ENCODE measurements around the gene CRACDL.

Gene CRACDL

GRCh38 chr2:98793275-98793674 is 142.8 kb downstream of the CRACDL start:
- Histone ChIP-seq H3K27me3 (ENCODE audit: insufficient read depth, poor library complexity, severe bottlenecking) (no peaks in the 10 kb centered on the region), H3K4me3 (replicated peaks; ENCODE audit: insufficient read depth, low read length) (no peak overlapping the region), H3K27ac (replicated peaks) (no peak overlapping the region)
- DNase-seq (ENCODE audit: low read depth in 1 of 2, low spot score in 1 of 2) = no peak
- no peak for TF ChIP-seq SPI1 (IDR thresholded peaks at IDR 0.05; ENCODE audit: borderline replicate concordance, low read depth)
- TF ChIP-seq CTCF (IDR thresholded peaks at IDR 0.05; ENCODE audit: insufficient read depth, low read length) = no peak
- TF ChIP-seq REST (IDR thresholded peaks at IDR 0.05; ENCODE audit: insufficient replicate concordance, low read depth) = no peak
- TF ChIP-seq POLR2AphosphoS5 (IDR thresholded peaks at IDR 0.05; ENCODE audit: low read depth) = no peak
- no peak for TF ChIP-seq GABPA (IDR thresholded peaks at IDR 0.05; ENCODE audit: low read depth)

GRCh38 chr2:98790221-98790620 is 145.8 kb downstream of the CRACDL start:
- H3K4me3 ChIP-seq (replicated peaks; ENCODE audit: insufficient read depth, low read length) = no peak overlapping the region

GRCh38 chr2:98787700-98788099 is 148.3 kb downstream of the CRACDL start:
- H3K27me3 ChIP-seq (ENCODE audit: insufficient read depth, poor library complexity, severe bottlenecking) = no peaks in the 10 kb centered on the region
- no peak overlapping the region for H3K4me3 ChIP-seq (replicated peaks; ENCODE audit: insufficient read depth, low read length)
- no peak for TF ChIP-seq GABPA (IDR thresholded peaks at IDR 0.05; ENCODE audit: low read depth)
- no peak for TF ChIP-seq REST (IDR thresholded peaks at IDR 0.05; ENCODE audit: insufficient replicate concordance, low read depth)
- TF ChIP-seq SPI1 (IDR thresholded peaks at IDR 0.05; ENCODE audit: borderline replicate concordance, low read depth) = no peak
- TF ChIP-seq CTCF (IDR thresholded peaks at IDR 0.05; ENCODE audit: insufficient read depth, low read length) = no peak
- TF ChIP-seq POLR2AphosphoS5 (IDR thresholded peaks at IDR 0.05; ENCODE audit: low read depth) = no peak
- DNase-seq (ENCODE audit: low read depth in 1 of 2, low spot score in 1 of 2) = no peak
- H3K27ac ChIP-seq (replicated peaks) = no peak overlapping the region

More at GRCh38 chr2:98790221-98790620, 145.8 kb downstream of the CRACDL start:
- Histone ChIP-seq H3K27ac (replicated peaks) (no peak overlapping the region), H3K27me3 (ENCODE audit: insufficient read depth, poor library complexity, severe bottlenecking) (no peaks in the 10 kb centered on the region)
- no peak for TF ChIP-seq GABPA (IDR thresholded peaks at IDR 0.05; ENCODE audit: low read depth)
- TF ChIP-seq POLR2AphosphoS5 (IDR thresholded peaks at IDR 0.05; ENCODE audit: low read depth) = no peak
- TF ChIP-seq SPI1 (IDR thresholded peaks at IDR 0.05; ENCODE audit: borderline replicate concordance, low read depth) = no peak
- no peak for TF ChIP-seq CTCF (IDR thresholded peaks at IDR 0.05; ENCODE audit: insufficient read depth, low read length)
- no peak for TF ChIP-seq REST (IDR thresholded peaks at IDR 0.05; ENCODE audit: insufficient replicate concordance, low read depth)
- no peak for DNase-seq (ENCODE audit: low read depth in 1 of 2, low spot score in 1 of 2)
